A549 (cell line): Measurements from ENCODE around the gene CSMD2. TPM values are rescaled to one million over a fixed set of nuclear protein-coding genes. Genes with fewer than 3 reads are reported as not detected.

Source experiments
- ATAC-seq, 2 experiments: fragments of 200-7000 bp in 1 of 2; fragments of >200 bp in 1 of 2; cut with Nextera tagmentation in 1 of 2; cut with Tn5 transposase in 1 of 2; 3 replicates each; pipeline versions ENCODE4 v1.8.0 to v1.9.1; 2018 to 2020; ENCODE audit warnings: mild to moderate bottlenecking in 1 of 2, moderate library complexity in 1 of 2
- CTCF ChIA-PET: fragments of 300-600 bp; sonication (Branson Sonifier 250); formaldehyde crosslinking; extraction: SDS; loops from one replicate; lab custom pipeline; 2021; ENCODE audit warnings: antibody characterized with exemption, inconsistent platforms; lab: Yijun Ruan, JAX
- POLR2A ChIA-PET: fragments of 350-600 bp; formaldehyde crosslinking; extraction: SDS; loops from one replicate; lab custom pipeline; 2021; ENCODE audit warnings: antibody characterized with exemption, inconsistent platforms; lab: Yijun Ruan, JAX
- DNase-seq, 2 experiments: peaks; one replicate each; pipeline versions ENCODE4 v3.0.0 to v3.0.0-alpha.2; 2011 to 2016; ENCODE audit warnings: low read depth in 1 of 2, low spot score in 1 of 2
- FAIRE-seq: peaks from 2 replicates; lab custom pipeline; 2011; peaks lifted over from hg19 to GRCh38; lab: Jason Lieb, UNC
- H3K27ac ChIP-seq, 2 experiments: fragments of >200 bp; sonication (Bioruptor Twin); formaldehyde crosslinking; 3 replicates each; pipeline ENCODE4 v1.5.1; 2016 to 2017
- H3K4me1 ChIP-seq: fragments of >200 bp; sonication (Bioruptor Twin); formaldehyde crosslinking; 3 replicates; pipeline ENCODE4 v1.6.1; 2016
- H3K4me2 ChIP-seq: fragments of >200 bp; sonication (Bioruptor Twin); formaldehyde crosslinking; 3 replicates; pipeline ENCODE4 v1.6.1; 2016
- H3K4me3 ChIP-seq: fragments of >200 bp; sonication (Bioruptor Twin); formaldehyde crosslinking; 3 replicates; pipeline ENCODE4 v1.5.1; 2016
- H3K9me3 ChIP-seq: fragments of >200 bp; sonication (Bioruptor Twin); formaldehyde crosslinking; 3 replicates; pipeline ENCODE4 v1.6.1; 2016
- BHLHE40 ChIP-seq: IDR thresholded peaks from 2 replicates; pipeline ENCODE4 v1.6.1; 2012; ENCODE audit warnings: low read depth, low read length, inconsistent platforms
- CHD2 ChIP-seq: fragments of 150-350 bp; IDR thresholded peaks from 2 replicates; pipeline ENCODE4 v1.6.1; 2014; ENCODE audit warnings: low read length; ENCODE audit not compliant: partially characterized antibody
- CTCF ChIP-seq: fragments of >200 bp; sonication (Bioruptor Twin); formaldehyde crosslinking; IDR thresholded peaks from 3 replicates; pipeline ENCODE4 v1.5.1; 2016
- ELK1 ChIP-seq: fragments of 150-350 bp; IDR thresholded peaks from 2 replicates; pipeline ENCODE4 v1.6.1; 2014; ENCODE audit warnings: low read depth, mild to moderate bottlenecking, low read length
- ESRRA ChIP-seq: fragments of 150-350 bp; IDR thresholded peaks from 2 replicates; pipeline ENCODE4 v1.6.1; 2014; ENCODE audit warnings: mild to moderate bottlenecking, low read length, borderline replicate concordance
- FOSL2 ChIP-seq, 2 experiments: fragments of 450-650 bp in 1 of 2; fragments of >200 bp in 1 of 2; sonication (Bioruptor Twin) in 1 of 2; formaldehyde crosslinking; IDR thresholded peaks; 2 replicates each; pipeline versions ENCODE4 v1.5.0 to v1.6.1; 2016 to 2020; ENCODE audit warnings: mild to moderate bottlenecking in 1 of 2, moderate library complexity in 1 of 2
- GATA3 ChIP-seq: IDR thresholded peaks from 2 replicates; pipeline ENCODE4 v1.6.1; 2012; ENCODE audit warnings: borderline replicate concordance
- HDAC2 ChIP-seq: fragments of 200-600 bp; sonication (generic); IDR thresholded peaks from 2 replicates; pipeline ENCODE4 v1.6.1; 2016
- HOXB5 ChIP-seq: fragments of 250-450 bp; sonication (Bioruptor Pico); IDR thresholded peaks from 2 replicates; pipeline ENCODE4 v1.5.0; 2020; ENCODE audit warnings: mild to moderate bottlenecking, moderate library complexity
- MAFK ChIP-seq: fragments of 450-650 bp; IDR thresholded peaks from 2 replicates; pipeline ENCODE4 v1.6.1; 2014; ENCODE audit not compliant: partially characterized antibody
- MAZ ChIP-seq: fragments of 150-350 bp; IDR thresholded peaks from 2 replicates; pipeline ENCODE4 v1.6.1; 2014; ENCODE audit warnings: antibody characterized with exemption, low read depth, low read length, borderline replicate concordance
- MYC ChIP-seq: IDR thresholded peaks from 2 replicates; pipeline ENCODE4 v1.6.1; 2012; ENCODE audit warnings: mild to moderate bottlenecking, inconsistent platforms, low read length, improper control_type of control experiment, borderline replicate concordance
- NPAS2 ChIP-seq: fragments of 250-450 bp; sonication (Bioruptor Pico); IDR thresholded peaks from 2 replicates; pipeline ENCODE4 v1.8.0; 2022; ENCODE audit warnings: mild to moderate bottlenecking, moderate library complexity, borderline replicate concordance
- PBX3 ChIP-seq: IDR thresholded peaks from 2 replicates; pipeline ENCODE4 v1.6.1; 2012
- POLR2A ChIP-seq: IDR thresholded peaks from 2 replicates; pipeline ENCODE4 v1.6.1; 2012; ENCODE audit warnings: mild to moderate bottlenecking, low read length
- POLR2AphosphoS2 ChIP-seq: conservative IDR thresholded peaks from 2 replicates; pipeline ENCODE4 v1.6.1; 2012; ENCODE audit warnings: low read length, improper control_type of control experiment, inconsistent platforms
- RAD21 ChIP-seq, 2 experiments: fragments of >200 bp in 1 of 2; sonication (Bioruptor Twin) in 1 of 2; formaldehyde crosslinking in 1 of 2; IDR thresholded peaks in 1 of 2; conservative IDR thresholded peaks in 1 of 2; 2 replicates in 1 of 2; 3 replicates in 1 of 2; pipeline ENCODE4 v1.6.1; 2012 to 2018; ENCODE audit warnings: inconsistent platforms in 1 of 2
- RARB ChIP-seq: fragments of 250-450 bp; sonication (Bioruptor Pico); IDR thresholded peaks from 2 replicates; pipeline ENCODE4 v1.8.0; 2021; ENCODE audit warnings: mild to moderate bottlenecking, moderate library complexity
- RNF2 ChIP-seq: fragments of 200-600 bp; sonication (generic); IDR thresholded peaks from 2 replicates; pipeline ENCODE4 v1.6.1; 2016; ENCODE audit warnings: low read depth, mild to moderate bottlenecking, antibody characterized with exemption, moderate library complexity, borderline replicate concordance
- WGBS: methylation state at CpG from one replicate; pipeline ENCODE4 v1.1.6; 2017; ENCODE audit errors: missing lambda C conversion rate; 5-methylcytosine and 5-hydroxymethylcytosine counted together
- polyA plus RNA-seq, 4 experiments: library from polyadenylated mRNA; depleted of rRNA in 3 of 4; stranded (reverse); fragments of >200 nt; fragmentation: RNase III in 1 of 4; extraction: RNeasy Plus Mini Kit Qiagen cat#74134 plus additional on column Dnase treatment in 1 of 4; gene quantifications; 2 replicates in 3 of 4; 3 replicates in 1 of 4; pipeline ENCODE4 v1.2.3, GENCODE V29; 2011 to 2017
- TF ChIP-seq, protein P1 (sequence below): fragments of >200 bp; sonication (Bioruptor Twin); formaldehyde crosslinking; IDR thresholded peaks from 3 replicates; pipeline ENCODE4 v1.6.1; 2016
- TF ChIP-seq, protein P2 (sequence below): fragments of 200-600 bp; sonication (generic); IDR thresholded peaks from 2 replicates; pipeline ENCODE4 v1.6.1; 2016; ENCODE audit warnings: antibody characterized with exemption, mild to moderate bottlenecking, moderate library complexity

CSMD2 gene
- polyA plus RNA-seq, 2 of the 4 experiments (the other 2 are of a cell fraction), result not detected

- H3K4me3 ChIP-seq, result no peak overlapping the region
- H3K9me3 ChIP-seq, result no peaks in the 10 kb centered on the region
- no peak for FAIRE-seq
- no peak overlapping the region for H3K4me2 ChIP-seq
- DNase-seq, result no peak
- ChIA-PET POLR2A (no interaction called here), CTCF (no interaction called here)
- ATAC-seq, result no peak
- H3K27ac ChIP-seq, result no peak overlapping the region
- H3K4me1 ChIP-seq, result no peaks in the 10 kb centered on the region
- 9% methylated on average over 5 of the region's 5 CpGs for WGBS
- TF ChIP-seq HOXB5 (no peak), FOSL2 (IDR thresholded peaks at IDR 0.05) (no peak), FOSL2 (CRISPR knock-in tag; IDR thresholded peaks at IDR 0.05) (no peak), GATA3 (no peak), POLR2AphosphoS2 (no peak), CHD2 (no peak), MAZ (no peak), HDAC2 (no peak), CTCF (no peak), RNF2 (no peak), ELK1 (no peak), MAFK (no peak), BHLHE40 (no peak), RARB (CRISPR knock-in tag) (no peak), NPAS2 (no peak), POLR2A (no peak)
- TF ChIP-seq, protein P1, sequence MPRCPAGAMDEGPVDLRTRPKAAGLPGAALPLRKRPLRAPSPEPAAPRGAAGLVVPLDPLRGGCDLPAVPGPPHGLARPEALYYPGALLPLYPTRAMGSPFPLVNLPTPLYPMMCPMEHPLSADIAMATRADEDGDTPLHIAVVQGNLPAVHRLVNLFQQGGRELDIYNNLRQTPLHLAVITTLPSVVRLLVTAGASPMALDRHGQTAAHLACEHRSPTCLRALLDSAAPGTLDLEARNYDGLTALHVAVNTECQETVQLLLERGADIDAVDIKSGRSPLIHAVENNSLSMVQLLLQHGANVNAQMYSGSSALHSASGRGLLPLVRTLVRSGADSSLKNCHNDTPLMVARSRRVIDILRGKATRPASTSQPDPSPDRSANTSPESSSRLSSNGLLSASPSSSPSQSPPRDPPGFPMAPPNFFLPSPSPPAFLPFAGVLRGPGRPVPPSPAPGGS, result no peak
- TF ChIP-seq, protein P2, sequence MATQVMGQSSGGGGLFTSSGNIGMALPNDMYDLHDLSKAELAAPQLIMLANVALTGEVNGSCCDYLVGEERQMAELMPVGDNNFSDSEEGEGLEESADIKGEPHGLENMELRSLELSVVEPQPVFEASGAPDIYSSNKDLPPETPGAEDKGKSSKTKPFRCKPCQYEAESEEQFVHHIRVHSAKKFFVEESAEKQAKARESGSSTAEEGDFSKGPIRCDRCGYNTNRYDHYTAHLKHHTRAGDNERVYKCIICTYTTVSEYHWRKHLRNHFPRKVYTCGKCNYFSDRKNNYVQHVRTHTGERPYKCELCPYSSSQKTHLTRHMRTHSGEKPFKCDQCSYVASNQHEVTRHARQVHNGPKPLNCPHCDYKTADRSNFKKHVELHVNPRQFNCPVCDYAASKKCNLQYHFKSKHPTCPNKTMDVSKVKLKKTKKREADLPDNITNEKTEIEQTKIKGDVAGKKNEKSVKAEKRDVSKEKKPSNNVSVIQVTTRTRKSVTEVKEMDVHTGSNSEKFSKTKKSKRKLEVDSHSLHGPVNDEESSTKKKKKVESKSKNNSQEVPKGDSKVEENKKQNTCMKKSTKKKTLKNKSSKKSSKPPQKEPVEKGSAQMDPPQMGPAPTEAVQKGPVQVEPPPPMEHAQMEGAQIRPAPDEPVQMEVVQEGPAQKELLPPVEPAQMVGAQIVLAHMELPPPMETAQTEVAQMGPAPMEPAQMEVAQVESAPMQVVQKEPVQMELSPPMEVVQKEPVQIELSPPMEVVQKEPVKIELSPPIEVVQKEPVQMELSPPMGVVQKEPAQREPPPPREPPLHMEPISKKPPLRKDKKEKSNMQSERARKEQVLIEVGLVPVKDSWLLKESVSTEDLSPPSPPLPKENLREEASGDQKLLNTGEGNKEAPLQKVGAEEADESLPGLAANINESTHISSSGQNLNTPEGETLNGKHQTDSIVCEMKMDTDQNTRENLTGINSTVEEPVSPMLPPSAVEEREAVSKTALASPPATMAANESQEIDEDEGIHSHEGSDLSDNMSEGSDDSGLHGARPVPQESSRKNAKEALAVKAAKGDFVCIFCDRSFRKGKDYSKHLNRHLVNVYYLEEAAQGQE, result no peak
Measured at GRCh38 chr1:34055818-34056217, 109.2 kb downstream of the CSMD2 start.

DNA sequence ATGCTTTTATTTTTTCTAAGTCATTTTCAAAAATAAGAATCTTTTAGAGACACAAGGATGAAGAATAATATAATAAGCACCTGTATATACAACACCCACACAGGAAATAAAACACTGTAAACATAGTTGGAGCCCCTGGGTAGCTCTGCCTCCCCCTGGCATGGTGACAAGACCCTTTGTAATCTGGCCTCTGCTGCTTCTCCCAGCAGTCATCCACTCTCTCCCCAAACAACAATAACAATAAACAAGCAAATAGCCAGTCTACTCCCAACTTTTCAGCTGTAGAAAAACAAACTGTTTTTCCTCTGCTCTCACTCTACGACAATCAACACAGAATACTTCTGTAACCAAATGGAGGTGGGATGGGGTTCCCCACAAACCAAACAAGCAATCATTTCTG is 110.1 kb downstream of the CSMD2 start:
- Histone ChIP-seq H3K4me3 (no peak overlapping the region), H3K9me3 (no peaks in the 10 kb centered on the region), H3K27ac (no peak overlapping the region), H3K4me2 (no peak overlapping the region), H3K4me1 (no peaks in the 10 kb centered on the region)
- ATAC-seq, result no peak
- ChIA-PET CTCF (no interaction called here), POLR2A (no interaction called here)
- WGBS, result 13% methylated on average over 1 of the region's 1 CpG
- TF ChIP-seq ESRRA (no peak), RAD21 (conservative IDR thresholded peaks at IDR 0.05 in 1 of 2, IDR thresholded peaks at IDR 0.05 in 1 of 2) (no peak), NPAS2 (no peak), MYC (no peak), PBX3 (no peak)
- DNase-seq, result no peak
- FAIRE-seq, result no peak
